T-helper 1 cell (primary cell): ENCODE measurements around the gene SUGCT.
"Not testable (repeated sequence)": the region's sequence is repeated elsewhere in the genome, so short reads cannot be mapped to it uniquely, and the experiment has no call there.

Source experiments
- DNase-seq, 5 donors: peaks; one replicate each; pipeline ENCODE4 v3.0.0-alpha.2; 2012 to 2020

SUGCT gene

DNA sequence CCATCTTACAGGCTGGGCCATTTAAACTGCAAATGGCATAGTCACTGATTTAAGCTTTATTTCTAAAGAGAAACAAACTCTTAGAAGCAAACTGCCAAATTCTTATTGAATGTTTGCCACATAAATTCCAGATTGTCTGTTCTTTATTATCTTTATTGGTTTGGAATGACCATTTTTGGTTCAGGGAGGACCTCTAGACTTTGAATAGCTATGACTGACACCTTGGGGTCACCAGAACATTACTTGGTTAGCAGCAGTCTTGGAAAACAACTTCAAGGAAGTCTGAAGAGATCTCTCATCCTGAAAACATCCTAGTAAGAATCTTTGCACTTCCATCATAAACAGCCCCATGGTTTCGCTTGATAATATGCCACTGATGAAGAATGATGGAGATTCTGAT is 197.1 kb downstream of the SUGCT start:
- DNase-seq, result no peak

DNA sequence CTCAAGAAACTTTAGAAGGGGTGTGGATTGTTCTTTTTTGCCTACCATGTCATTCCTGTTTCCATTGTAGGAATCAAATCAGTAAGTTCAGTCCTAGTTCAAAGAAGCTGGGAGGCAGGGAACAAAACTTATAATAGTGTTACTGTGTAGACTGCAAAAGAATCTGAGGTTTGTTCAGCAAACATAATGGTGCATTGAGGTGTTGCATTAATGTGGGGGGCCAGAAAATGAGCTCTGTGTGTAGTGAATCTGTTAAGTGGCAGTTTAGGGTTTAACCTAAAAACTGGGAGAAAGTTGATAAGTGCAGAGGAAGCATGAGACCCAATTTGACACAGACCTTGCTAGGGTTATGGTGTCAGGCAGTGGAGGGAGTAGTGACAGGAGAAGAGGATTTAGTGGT is 197.7 kb downstream of the SUGCT start:
- DNase-seq, result no peak

DNA sequence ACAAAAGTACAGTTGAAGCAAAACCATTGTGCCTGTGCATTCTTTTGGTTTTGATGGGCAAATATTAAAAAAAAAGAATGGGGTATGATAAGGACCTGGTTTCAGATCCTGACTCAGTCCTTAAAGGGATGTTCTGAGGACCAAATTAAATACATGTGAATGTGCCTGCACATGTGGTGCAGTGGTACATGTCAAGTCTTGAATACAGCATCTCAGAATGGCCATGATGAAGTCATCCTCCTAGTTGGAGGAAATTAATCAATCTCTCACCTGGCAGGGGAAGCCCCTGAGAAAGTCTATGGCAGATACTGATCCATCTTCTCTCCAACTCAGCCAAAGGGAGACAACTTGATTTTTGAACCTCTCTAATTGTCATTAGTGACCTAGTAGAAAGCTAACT is 207.0 kb downstream of the SUGCT start:
- no peak for DNase-seq

DNA sequence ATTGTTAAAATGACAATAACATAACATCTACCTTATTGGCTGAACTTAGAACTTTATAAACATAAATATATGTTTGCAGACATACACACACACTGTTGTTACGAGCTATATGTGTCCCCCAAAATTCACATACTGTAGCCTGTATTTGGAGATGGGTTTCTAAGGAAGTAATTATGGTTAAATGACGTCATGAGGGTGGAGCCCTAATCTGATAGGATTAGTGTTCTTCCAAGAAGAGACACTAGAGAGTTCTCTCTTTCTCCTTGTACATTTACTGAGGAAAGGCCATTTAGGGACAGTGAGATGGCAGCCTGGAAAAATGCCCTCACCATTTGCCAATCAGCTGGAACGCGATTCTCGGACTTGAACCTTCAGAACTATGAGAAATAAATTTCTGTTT is 211.7 kb downstream of the SUGCT start:
- DNase-seq, result no peak

DNA sequence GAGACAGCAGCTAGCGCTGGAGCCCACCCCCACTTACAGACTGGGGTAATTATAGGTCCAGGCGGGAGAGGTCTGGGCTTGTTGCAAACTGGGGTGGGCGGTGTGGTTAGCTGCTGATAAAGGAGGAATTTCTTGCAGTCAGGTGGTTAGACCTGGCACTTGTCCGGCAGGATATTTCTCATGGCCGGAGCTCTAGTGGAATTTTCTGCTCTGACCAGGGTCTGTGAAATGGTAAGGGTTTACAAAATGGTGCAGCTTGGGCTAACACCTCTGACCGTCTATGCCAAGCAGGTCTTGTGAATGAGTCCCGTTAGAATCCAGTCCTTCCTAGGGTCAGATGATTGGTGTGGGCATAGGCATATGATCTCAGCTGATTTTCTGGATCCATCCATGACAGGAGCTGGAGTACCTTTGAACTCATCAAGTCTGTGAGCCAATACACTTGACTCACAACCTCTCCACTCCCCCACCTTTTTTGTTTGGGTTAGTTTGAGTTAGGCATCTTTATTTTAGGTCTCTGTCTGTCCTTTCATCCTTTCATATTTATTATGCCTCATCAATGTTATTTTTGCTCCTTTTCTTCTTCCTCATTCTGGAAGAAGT is 213.4 kb downstream of the SUGCT start:
- no peak for DNase-seq

DNA sequence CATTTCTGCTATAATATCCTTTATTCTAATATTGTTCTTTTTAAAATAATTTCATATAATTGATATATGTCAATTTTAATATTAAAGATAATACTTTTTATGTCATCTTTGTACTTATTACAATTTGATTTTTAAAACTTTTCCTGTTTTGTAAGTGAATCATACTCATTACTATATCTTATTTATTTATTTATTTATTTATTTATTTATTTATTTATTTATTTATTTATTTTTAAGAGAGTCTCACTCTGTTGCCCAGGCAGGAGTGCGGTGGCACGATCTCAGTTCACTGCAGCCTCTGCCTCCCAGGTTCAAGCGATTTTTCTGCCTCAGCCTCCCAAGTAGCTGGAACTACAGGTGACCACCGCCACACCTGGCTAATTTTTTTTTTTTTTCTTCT is 215.3 kb downstream of the SUGCT start:
- no peak for DNase-seq

DNA sequence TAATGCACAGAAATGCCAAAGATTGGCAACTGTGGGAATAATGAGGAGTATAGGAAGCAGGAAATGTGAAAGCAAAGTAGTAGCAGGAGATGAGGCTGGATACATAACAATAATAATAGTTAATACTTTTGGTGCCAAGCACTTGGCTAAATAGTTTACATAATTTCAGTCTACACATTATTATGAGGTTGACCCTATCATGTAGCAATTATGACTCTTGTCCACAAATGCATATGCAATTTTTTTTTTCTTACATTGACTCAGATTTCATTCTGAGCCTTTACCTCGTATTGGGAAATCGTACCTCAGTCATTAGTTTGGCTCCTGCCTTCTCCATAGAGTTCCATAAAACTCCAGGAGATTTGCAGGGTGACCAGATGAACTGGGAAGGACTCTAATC is 219.9 kb downstream of the SUGCT start:
- no peak for DNase-seq

DNA sequence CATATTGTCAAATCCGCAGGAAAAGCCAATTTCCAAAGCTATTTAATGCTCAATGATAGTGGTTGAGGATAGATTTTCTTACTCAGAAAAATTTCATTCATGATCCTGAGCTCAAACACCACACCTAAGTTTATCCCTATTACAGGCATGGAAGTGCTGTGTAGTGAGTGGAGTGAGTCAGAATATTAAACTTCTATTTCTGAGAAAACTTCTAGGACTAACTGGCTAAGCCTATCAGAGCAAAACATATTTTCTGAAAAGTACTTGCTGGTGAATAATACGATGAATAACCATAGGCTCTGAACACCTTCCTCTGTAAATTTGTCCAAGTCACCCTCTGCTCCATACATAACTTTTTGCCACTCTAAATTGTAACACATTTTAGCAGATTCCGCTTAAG is 221.5 kb downstream of the SUGCT start:
- no peak for DNase-seq

DNA sequence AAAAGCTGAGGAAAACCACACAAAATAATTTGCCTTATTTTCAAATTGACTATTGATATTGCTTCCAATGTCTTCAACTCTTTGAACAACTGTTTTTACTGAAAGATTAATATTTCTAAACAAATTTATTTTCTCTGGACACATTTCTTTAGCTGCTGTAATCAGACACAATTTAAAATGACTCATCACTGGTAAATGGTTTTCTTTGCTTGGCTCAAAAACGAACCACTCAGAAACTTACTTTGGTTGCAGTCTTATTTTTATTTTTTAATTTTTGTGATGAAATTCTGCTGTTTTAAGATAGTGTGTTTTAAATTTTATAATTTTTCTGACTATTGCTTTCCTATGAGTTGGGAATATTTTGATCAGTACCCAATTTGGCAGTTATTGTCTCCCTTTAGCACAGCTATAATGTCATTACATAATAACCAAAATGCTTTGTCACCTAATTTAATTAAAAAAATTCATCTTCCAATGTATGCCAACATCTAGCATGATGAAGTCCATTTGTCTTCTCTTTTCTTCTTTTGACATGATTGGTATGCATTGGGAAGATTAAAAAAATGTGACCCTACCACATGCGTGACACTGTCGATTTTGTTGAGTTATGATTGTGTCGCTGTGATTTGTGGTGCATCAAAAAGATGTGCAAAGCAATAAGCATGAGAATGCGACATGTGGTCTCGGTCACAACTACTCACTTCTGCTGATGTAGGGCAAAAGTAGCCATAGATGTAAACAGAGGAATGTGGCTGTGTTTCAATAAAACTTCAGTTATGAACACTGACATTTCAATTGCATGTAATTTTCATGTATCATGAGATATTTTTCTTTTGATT is 222.3 kb downstream of the SUGCT start:
- no peak for DNase-seq

DNA sequence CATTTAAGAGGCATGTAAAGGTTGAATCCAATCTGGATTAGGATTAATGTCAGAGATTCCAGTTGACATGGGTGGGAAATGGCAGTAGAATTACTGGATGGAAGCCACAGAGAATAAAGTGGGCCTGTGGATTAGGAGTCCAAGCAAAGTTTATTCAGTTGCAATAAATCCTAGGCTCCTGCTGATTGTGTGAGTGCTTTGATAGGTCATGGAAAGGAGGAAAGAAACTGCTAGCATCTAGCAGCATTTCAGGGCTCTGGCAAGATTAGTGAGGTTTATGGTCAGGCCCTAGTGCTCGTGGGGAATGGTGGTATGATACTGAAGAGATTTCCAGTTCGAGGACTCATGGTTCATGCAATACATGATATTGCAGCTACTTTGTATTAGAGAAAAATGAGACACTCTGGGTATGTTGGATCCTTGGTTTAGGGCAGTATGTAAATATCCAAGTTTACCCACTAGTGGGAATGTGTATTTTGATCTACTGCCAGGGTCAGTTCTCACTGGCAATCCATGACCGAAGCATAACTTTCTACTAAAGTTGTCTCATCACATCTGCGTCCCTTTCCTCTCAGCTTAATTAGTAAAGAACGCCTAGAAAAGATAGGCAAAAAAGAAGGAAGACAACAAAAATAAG is 235.0 kb downstream of the SUGCT start:
- DNase-seq, result no peak

DNA sequence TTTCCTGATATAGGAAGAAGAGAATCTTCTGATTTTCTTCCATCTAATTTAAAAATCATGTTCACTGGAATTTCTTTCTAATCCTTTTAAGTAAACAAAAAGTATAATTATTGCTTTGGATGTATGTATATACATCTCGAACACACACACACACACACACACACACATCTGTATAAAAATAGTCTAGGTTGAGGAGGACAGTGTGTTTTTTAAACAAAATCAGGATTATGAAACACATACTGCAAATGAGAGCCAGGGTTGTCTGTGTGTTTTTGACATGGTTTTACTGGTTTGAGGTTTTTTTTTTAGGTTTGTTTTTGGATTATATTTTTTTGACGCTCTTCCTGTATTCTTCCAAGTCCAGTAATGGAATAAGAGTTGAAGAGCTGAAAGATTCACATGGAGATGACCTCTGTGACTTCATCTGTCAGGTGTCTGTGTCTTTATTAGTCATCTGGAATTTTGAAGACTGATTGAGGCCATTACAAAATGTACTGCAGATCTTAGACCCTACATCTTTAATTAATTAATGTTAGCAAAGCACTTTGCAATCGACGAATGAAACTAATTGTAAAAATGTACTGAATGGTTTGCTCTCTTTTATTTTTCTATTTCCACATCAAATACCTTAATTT is 237.1 kb downstream of the SUGCT start:
- DNase-seq, result no peak

DNA sequence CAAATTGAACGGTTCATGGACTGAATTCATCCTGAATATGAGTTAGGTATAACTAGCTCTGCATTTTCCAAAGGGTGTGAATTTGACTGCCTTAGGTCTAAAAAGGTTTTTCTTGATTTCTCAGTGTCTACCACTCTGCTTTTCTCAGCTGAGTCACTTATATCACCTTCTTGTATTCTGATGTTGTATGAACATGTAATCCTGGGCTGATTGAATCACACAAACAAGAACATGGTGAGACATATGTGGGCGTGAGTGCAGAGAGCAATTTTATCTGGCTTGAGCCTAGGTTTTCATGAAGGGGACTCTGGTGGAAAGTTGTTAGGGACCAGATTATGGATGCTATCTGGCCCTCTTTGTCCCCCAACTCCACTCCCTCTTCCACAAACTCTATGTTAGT is 239.8 kb downstream of the SUGCT start:
- DNase-seq, result no peak

DNA sequence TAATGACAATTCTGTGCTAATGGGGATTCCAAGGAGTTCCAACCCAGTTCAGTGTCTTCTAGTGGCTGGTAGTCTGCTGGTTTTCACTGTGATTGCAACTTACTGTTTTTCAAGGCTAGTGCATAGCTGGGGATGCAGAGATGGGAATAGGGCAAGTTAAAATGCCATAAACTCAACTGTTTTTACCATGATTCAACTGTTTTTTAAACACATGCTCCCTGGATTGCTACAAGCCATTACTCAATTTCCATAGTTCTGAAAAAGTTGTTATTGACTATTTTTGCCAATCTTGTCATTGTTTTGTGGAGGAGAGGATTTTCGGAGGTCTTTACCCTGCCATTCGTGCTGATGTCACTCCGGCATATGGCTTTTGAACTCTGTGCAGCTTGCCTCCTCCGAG is 245.3 kb downstream of the SUGCT start:
- no peak for DNase-seq

DNA sequence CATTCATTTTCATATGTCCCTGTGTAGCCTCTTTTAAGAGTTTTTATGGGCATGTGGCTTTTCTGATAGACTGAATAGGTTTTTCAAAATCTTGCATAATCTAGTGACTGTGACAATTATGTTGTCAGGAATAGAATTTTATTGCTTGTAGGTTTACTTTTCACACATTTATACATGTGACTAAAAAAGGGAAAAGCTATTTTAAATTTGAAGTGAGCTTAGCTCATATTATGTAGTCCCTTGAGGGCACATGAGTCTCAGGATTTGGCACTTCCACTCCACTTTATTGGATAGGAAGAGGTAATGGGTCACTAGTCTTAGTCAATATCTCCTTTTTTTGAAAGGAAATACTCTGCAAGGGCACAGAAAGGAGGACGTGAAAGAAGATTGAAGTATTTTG is 247.3 kb downstream of the SUGCT start:
- DNase-seq, result no peak

DNA sequence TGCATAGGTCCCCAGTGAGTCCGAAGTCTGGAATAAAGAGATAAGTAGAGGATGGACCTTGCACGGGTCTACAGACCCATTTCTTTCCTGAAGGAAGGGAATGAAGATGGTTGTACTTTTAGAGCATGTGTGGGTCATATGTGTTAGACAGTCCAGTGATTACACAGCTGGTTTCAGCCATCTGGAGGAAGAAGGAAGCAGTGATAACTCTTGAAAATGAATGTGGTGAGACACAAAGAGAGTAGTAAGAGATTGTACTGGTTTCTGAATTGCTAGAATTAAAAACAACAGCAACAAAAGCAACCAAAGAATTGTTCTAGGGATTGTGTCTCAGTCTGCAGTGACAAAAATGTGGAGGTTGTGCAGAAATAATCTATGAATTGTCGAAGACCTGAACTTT is 258.9 kb downstream of the SUGCT start:
- no peak for DNase-seq

DNA sequence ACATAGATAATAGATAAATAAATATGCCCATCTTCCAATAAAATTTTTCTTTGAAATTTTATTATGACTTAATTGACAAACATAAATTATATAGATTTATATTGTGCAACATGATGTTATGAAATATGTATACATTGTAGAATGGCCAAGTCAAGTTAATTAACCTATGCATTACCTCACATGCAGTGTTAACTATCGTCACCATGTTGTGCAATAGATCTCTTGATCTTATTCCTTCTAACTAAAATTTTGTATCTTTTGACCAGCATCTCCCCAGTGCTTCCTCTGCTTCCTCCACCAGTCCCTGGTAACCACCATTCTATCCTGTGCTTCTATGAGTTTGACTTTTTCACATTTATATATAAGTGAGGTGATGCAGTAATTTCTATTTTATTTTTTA is 259.6 kb downstream of the SUGCT start:
- no peak for DNase-seq

DNA sequence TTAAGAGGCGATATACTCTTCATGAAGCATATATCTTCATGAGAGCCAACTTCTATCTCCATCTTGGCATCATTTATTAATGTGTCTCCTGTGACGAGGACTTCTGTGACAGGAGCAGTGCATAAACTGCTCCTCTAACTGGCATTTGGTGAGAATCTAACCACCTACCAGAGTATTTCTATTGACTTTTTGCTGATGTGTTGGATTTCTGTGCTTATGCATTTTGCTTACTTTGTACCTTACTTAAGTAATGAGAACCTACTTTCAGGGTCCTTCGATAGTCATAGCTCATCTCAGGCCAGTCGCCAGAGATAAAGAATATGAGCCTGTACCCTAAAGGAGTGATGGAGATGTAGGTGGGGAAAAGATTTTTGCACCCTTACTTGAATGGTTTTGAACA is 265.7 kb downstream of the SUGCT start:
- no peak for DNase-seq

DNA sequence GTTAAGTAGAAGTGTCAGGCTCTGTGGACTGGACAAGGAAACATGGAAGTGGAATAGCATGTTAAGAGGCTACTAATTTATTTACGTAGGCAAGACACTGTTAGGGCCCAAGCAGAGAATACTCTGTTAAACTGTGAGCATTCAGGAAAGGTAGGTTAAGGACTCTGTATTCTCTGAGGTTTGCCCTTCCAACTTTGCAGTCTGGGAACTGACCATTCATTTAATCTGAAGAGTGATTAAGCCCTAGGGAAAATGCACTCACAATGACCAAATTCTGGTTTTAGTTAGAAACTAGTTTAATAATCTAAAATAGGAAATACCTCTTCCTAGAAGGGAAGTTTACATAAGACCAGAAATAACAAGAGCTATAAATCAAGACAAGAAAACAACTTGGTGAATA is 266.6 kb downstream of the SUGCT start:
- no peak for DNase-seq

DNA sequence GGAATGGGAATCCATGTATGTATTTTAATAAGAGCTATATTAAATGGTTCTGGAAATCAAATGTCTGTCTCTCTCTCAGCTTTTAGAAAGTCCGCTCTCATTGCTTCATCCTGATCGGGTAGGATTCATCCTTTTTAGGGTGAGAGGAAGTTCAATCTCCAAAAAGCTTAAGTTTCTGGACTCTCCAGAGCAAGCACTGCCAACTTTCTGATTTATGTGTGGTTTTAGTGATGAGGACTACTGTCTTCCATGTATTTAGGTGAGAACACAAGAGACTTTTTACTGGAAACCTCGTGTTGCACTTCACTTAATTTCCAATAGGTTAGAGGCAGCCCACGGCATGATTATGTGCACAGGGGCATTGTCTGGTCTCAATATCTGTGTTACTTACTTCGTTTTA is 267.9 kb downstream of the SUGCT start:
- no peak for DNase-seq

DNA sequence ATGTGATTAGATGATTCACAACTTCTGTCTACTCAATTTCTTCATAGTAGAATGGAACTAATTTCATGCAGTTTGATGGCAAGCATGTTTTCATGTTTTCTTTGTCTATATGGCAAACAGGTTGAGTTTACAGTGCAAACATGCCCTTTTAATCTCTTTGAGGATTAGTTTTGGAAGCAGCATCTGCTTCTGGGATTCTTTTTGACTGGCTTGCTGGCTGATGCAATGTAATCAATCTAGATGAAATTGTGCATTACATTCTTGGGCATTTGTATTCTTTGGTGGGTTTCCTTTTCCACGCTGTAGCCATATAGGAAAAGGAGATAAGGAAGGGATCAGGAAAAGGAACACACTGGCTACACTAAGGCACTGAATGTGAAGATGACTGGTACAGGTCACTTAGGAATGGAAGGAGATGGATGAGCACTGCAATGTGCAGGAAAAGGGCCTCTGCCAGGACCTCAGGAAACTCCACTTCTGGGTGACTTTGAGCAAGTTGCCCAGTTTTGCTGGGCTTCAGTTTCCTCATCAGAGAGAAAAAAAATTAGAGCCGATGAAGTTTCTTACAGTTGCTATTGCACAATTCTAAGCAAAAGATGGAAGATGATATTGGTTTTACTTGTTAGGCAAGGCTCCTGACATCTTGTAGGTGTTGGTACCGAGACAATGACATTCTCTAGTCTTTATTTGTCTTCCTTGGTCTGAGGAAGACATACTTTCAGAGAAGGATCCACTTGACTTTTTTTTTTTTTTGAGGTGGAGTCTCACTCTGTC is 269.1 kb downstream of the SUGCT start:
- DNase-seq, result no peak

DNA sequence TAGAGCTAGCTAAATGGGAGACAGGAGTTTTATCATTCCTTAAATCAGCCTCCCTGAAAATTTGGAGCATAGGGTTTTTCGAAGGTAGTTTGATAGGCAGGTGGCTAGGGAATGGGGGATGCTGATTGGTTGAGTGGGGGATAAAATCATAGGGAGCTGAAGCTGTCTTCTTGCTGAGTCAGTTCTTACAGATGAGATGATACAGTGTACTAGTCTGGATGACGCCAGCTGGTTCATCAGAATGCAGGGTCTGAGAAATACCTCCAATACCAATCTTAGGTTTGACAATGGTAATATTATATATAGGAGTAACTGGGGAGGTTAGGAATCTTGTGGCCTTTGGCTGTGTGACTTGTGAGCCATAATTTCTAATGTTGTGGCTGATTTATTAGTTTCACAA is 271.2 kb downstream of the SUGCT start:
- no peak for DNase-seq

DNA sequence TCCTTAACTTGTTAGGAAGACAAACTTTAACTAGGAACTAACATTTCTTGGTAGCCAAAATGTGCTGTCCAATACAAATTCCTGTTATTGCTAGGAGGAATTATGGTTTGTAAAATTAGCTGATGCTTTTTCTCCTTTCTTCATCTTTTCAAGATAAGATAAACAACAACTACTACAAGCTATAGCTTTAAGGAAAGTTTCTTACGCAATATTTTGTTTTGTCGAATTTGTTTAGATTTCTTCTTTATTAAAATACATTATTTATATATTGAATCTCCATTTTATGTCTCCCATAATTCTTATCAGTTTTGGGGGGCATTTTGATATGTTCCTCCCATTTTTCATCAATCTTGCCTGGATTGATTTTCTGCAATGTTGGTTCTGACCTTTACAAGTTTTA is 277.5 kb downstream of the SUGCT start:
- DNase-seq, result no peak

DNA sequence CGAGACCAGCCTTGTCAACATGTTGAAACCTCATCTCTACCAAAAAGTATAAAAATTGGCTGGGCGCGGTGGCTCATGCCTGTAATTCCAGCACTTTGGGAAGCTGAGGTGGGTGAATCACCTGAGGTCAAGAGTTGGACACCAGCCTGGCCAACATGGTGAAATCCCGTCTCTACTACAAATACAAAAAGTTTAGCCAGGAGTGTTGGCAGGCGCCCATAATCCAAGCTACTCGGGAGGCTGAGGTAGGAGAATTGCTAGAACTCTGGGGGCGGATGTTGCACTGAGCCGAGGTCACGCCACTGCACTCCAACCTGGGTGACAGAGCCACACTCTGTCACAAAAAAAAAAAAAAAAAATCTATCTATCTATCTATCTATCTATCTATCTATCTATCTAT is 279.9 kb downstream of the SUGCT start:
- not testable (repeated sequence) for DNase-seq
